ENCODE measurements around the gene DGKI.

GRCh38 chr7:137546671-137547070, 300.1 kb downstream of the DGKI start:
- no peak for TF ChIP-seq FOXA1 (IDR thresholded peaks at IDR 0.05; ENCODE audit: borderline replicate concordance)
- TF ChIP-seq, protein P1, sequence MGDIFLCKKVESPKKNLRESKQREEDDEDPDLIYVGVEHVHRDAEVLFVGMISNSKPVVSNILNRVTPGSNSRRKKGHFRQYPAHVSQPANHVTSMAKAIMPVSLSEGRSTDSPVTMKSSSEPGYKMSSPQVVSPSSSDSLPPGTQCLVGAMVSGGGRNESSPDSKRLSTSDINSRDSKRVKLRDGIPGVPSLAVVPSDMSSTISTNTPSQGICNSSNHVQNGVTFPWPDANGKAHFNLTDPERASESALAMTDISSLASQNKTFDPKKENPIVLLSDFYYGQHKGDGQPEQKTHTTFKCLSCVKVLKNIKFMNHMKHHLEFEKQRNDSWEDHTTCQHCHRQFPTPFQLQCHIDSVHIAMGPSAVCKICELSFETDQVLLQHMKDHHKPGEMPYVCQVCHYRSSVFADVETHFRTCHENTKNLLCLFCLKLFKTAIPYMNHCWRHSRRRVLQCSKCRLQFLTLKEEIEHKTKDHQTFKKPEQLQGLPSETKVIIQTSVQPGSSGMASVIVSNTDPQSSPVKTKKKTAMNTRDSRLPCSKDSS (IDR thresholded peaks at IDR 0.05; ENCODE audit: low read depth, partially characterized antibody), result no peak
- TF ChIP-seq ZBTB2 (IDR thresholded peaks at IDR 0.05), result no peak
- no peak for TF ChIP-seq PRDM10 (IDR thresholded peaks at IDR 0.05; ENCODE audit: partially characterized antibody)
- no peak for TF ChIP-seq ZNF717 (CRISPR knock-in tag; IDR thresholded peaks at IDR 0.05)
- no peak for TF ChIP-seq CHD4 (IDR thresholded peaks at IDR 0.05; ENCODE audit: insufficient read depth, insufficient replicate concordance, low read depth, low read length, poor library complexity, severe bottlenecking)
- no peak for TF ChIP-seq ERF (CRISPR knock-in tag; IDR thresholded peaks at IDR 0.05)
- no peak for TF ChIP-seq ZNF217 (CRISPR knock-in tag; IDR thresholded peaks at IDR 0.05)
- no peak for TF ChIP-seq CHD1 (IDR thresholded peaks at IDR 0.05; ENCODE audit: low read length)
- no peak for TF ChIP-seq MAFF (IDR thresholded peaks at IDR 0.05; ENCODE audit: low read length)
- no peak for TF ChIP-seq ZNF24 (IDR thresholded peaks at IDR 0.05)
- no peak for TF ChIP-seq SMC3 (conservative IDR thresholded peaks at IDR 0.05; ENCODE audit: insufficient read depth, low read depth, low read length)
